IPS-18c (cell line): ENCODE data around the gene EXO1.

Source experiments
- H3K4me3 ChIP-seq: 2 replicates; pipeline ENCODE4 v1.7.0; 2013; ENCODE audit warnings: low read depth, mild to moderate bottlenecking, low read length, moderate library complexity; ENCODE audit not compliant: insufficient read depth
- H3K9me3 ChIP-seq: one replicate; pipeline ENCODE4 v1.6.1; 2013; ENCODE audit warnings: mild to moderate bottlenecking, low read length, moderate library complexity; ENCODE audit not compliant: control insufficient read depth, insufficient read depth

The EXO1 gene

DNA sequence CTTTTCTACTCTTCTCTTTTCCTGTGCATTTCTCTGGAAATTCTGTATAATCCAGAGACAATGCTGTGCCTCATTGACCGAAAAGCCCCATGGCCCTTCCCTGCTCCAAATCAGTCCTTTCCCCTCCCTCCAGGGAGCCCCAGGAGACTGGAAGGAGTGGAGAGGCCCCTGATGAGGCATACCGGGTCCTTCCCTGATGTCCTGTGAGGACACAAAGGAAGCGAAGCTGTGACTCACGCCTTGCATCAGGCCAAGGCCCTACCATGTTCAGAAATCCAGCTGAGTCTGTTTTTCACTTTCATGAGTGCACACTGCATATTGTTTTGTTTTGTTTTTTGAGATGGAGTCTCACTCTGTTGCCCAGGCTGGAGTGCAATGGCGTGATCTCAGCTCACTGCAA lies 70.9 kb downstream of the EXO1 start:
- Histone ChIP-seq H3K9me3 (no peaks in the 10 kb centered on the region), H3K4me3 (no peak overlapping the region)

DNA sequence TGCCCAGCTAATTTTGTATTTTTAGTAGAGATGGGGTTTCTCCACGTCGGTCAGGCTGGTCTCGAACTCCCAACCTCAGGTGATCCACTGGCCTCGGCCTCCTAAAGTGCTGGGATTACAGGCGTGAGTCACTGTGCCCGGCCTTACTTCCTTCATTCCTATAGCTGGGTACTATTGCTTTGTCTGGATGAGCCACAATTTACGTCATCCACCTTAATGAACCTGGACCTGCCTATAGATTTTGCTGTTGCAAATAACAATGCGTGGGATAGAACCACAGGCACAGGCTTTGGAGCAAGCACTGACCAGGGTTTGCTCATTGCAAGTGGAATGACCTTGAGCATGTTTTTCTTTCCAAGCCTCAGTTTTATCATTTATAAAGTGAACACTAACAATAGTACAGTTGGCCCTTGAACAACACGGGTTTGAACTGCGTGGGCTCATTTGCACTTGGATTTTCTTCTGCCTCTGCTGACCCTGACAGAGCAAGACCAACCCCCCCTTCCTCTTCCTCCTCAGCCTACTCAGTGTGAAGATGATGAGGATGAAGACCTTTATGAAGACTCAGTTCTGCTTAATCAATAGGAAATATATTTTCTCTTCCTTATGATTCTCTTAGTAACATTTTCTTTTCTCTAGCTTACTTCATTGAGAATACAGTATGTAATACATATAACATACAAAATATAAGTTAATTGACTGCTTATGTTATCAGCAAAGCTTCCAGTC lies 76.2 kb downstream of the EXO1 start:
- Histone ChIP-seq H3K9me3 (no peaks in the 10 kb centered on the region), H3K4me3 (no peak overlapping the region)

DNA sequence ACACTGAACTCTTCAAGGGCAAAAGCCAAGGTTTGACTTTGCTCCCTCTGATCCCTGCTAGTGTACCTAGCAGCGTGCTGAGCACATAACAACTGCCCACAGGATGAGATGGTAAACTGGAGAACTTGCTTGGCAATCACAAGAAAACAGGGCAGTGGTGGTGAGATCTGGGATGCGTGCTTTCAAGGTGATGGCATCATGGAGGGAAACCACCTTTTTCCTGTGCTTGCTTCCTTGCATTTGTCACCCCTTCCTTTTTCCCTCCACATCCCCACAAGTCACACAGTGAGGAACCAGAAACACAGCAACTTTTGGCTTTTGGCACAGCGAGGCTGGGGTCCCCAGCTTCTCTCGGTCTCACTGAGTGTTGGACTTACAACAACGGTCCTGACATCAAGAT lies 78.1 kb downstream of the EXO1 start:
- no peak overlapping the region for H3K4me3 ChIP-seq
- no peaks in the 10 kb centered on the region for H3K9me3 ChIP-seq

DNA sequence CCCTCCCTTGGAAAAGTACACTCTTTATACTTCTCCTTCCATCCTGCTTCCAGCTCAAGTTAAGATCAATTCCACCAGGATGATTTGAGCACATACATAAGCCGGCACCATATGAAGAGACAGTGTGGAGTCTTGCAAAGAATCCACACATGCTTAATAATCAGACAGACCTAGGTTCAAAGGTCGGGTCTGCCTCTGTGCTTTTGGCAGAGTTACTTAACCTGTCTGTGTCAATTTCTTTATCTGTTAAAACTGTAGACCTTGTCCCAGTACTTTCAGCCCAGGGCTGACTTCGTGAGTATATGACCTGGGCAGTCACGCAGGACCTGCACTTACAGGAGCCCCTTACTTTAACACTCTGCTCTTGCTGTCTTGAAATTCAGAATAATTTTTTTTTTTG lies 79.3 kb downstream of the EXO1 start:
- no peak overlapping the region for H3K4me3 ChIP-seq
- no peaks in the 10 kb centered on the region for H3K9me3 ChIP-seq

DNA sequence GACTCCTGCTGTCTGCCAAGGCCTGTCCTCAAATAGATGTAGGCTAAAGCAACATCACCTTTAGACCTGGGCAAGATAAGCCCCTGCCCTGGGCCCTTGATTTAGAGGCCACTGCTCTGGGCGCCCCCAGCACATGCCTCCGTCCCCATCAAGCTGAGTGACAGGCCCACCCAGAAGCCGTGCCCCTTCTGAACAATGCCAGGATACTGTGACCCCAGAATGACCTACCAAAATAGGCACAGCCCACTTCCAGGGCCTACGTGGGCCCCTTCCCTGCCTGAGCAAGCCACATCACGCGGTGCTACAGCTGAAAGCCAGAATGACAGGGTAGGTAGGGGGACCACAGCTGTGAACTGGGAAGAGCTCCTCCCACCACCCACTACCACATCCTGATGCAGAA lies 84.8 kb downstream of the EXO1 start:
- H3K9me3 ChIP-seq = no peaks in the 10 kb centered on the region

DNA sequence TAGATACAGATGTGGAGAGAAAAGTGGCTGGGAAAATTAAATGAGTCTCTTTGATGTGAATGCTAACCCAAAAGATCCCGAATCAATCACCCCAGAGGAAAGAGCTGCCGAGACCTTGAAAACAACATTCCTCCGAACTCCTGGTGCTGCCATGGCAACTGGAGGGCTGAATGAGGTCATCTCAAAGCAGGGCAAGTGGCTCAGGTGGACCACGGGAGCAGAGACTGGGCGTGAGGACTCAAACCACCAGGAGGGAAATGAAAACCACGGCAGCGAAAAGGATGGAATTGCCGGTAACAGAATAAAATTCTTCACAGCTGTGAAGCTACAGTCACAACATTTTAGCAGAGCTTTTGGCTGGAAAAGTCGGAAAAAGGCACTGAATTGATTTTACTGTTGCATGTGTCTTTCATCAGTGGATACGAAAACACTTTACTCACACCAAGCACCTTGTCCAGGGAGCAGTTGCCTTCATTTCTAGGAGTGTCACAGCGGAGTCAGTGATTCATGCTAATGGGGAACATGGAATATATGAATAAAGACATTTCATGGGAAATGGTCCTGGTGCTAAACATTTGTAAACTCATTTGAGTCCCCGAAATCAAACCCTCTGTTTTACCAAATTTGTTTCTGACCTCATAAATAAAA lies 86.3 kb downstream of the EXO1 start:
- Histone ChIP-seq H3K9me3 (no peaks in the 10 kb centered on the region), H3K4me3 (no peak overlapping the region)

More for the DNA sequence above, 84.8 kb downstream of the EXO1 start:
- H3K4me3 ChIP-seq = no peak overlapping the region

DNA sequence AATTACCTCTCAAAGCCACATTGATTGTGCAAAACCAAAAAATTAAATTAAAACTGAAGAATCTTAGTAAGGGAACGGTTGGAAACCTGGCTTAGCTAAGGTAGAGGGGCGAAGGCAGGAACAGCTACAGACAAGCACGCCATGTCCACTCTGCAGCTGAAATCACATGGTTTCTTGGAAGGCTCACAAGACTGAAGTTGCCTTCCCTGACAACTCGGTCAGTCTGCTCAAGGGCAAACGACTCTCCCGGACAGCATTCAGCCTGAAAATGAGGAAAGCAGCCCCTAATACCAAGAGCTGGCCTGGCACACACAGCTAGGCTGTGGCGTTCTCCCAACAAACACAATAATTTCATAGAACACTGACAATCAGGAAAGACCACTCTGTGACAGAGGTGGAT lies 86.9 kb downstream of the EXO1 start:
- Histone ChIP-seq H3K4me3 (no peak overlapping the region), H3K9me3 (no peaks in the 10 kb centered on the region)
